ENCODE measurements around the gene EFNA5. TPM values are rescaled to one million over a fixed set of nuclear protein-coding genes. Genes with fewer than 3 reads are reported as not detected.
A peak's percentile ranks its signal among the peaks of the same experiment; 100 is the strongest.

EFNA5 gene
- total and polyA plus RNA-seq, 2 experiments from 2014 or later, result 7.5 to 10.1 TPM

DNA sequence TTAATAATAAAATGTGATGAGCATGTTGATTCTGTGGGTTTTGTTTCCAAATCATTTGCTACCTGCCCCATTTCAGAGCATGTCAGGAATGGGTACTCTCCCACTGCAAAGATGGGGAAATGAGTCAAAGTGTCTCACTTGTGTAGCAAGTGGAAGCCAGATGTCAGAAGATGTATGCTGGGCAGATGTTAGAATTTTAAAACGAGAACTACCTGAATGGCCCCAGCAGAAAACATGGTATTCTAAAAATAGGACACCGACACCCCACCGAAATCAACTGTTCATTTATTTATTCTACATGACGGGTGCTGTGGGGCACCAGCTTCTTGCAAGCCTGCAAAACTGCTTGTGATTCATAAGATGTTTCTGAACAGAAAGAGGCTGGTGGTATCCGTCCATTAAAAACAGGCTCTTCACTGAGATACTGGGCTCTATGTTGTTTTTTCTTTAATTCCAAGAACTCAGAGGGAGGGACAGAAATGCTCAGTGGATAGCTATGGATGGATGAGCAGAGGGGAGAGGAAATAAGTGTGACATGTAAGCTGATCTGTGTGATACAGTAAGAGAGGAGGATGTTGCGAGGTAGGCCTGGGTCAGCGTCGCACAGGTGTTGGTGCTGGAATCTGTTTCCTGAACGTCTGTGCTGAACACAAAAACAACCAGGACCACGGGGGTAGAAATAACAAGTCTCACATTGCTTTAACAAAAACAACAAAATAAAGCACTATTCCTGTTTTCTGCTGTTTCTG lies 157.2 kb downstream of the EFNA5 start (continued):
- TF ChIP-seq EZH2phosphoT487 (IDR thresholded peaks at IDR 0.05; ENCODE audit: unreplicated experiment) (no peak), JUNB (IDR thresholded peaks at IDR 0.05; ENCODE audit: unreplicated experiment) (no peak), NANOG (IDR thresholded peaks at IDR 0.05; ENCODE audit: borderline replicate concordance) (no peak), EZH2 (IDR thresholded peaks at IDR 0.05; ENCODE audit: low read depth, unreplicated experiment) (no peak), ETS1 (IDR thresholded peaks at IDR 0.05) (no peak), CTCF (conservative IDR thresholded peaks at IDR 0.05; ENCODE audit: low read depth in 2 of 2) (no peak), CREB1 (CRISPR knock-in tag; IDR thresholded peaks at IDR 0.05; ENCODE audit: low read depth) (no peak)
- TF ChIP-seq, protein P1, sequence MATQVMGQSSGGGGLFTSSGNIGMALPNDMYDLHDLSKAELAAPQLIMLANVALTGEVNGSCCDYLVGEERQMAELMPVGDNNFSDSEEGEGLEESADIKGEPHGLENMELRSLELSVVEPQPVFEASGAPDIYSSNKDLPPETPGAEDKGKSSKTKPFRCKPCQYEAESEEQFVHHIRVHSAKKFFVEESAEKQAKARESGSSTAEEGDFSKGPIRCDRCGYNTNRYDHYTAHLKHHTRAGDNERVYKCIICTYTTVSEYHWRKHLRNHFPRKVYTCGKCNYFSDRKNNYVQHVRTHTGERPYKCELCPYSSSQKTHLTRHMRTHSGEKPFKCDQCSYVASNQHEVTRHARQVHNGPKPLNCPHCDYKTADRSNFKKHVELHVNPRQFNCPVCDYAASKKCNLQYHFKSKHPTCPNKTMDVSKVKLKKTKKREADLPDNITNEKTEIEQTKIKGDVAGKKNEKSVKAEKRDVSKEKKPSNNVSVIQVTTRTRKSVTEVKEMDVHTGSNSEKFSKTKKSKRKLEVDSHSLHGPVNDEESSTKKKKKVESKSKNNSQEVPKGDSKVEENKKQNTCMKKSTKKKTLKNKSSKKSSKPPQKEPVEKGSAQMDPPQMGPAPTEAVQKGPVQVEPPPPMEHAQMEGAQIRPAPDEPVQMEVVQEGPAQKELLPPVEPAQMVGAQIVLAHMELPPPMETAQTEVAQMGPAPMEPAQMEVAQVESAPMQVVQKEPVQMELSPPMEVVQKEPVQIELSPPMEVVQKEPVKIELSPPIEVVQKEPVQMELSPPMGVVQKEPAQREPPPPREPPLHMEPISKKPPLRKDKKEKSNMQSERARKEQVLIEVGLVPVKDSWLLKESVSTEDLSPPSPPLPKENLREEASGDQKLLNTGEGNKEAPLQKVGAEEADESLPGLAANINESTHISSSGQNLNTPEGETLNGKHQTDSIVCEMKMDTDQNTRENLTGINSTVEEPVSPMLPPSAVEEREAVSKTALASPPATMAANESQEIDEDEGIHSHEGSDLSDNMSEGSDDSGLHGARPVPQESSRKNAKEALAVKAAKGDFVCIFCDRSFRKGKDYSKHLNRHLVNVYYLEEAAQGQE (IDR thresholded peaks at IDR 0.05; ENCODE audit: unreplicated experiment), result no peak

- H3K9me2 ChIP-seq (ENCODE audit: insufficient read depth), result no peaks in the 10 kb centered on the region
- Mint-ChIP-seq H3K9me3 (no peaks in the 10 kb centered on the region), H3K4me3 (peak overlapping the region; percentile 33; the same call in 2 of the 3 replicates), H3K4me1 (peaks cover 50% of the 10 kb centered on the region), H3K36me3 (ENCODE audit: low read depth) (no peaks in the 10 kb centered on the region), H3K27ac (peak overlapping the region; percentile 87), H3K27me3 (ENCODE audit: insufficient read depth, low read depth, poor library complexity) (peaks cover 7% of the 10 kb centered on the region)
- H3K79me2 ChIP-seq (replicated peaks; ENCODE audit: insufficient read depth), result peaks cover 11% of the 10 kb centered on the region; the same call in 1 of the 2 replicates
- peak overlapping the region; percentile 14; the same call in 1 of the 2 replicates for H3K4me2 ChIP-seq
- no peaks in the 10 kb centered on the region for H3K36me3 ChIP-seq (ENCODE audit: insufficient read depth)
- H2AFZ ChIP-seq, result no peak overlapping the region
- no peaks in the 10 kb centered on the region for H3F3A ChIP-seq (replicated peaks; ENCODE audit: low read depth)
- ATAC-seq (peak; percentile 99), DNase-seq (ENCODE audit: low spot score) (peak; percentile 82)
- H3K27me3 ChIP-seq (ENCODE audit: insufficient read depth), result no peaks in the 10 kb centered on the region
- H3K27ac ChIP-seq (ENCODE audit: low read depth), result peak overlapping the region; percentile 12; the same call in 1 of the 2 replicates
- H3K4me1 ChIP-seq (ENCODE audit: insufficient read depth), result peaks cover 34% of the 10 kb centered on the region
- H4K20me1 ChIP-seq (replicated peaks; ENCODE audit: insufficient read depth), result no peaks in the 10 kb centered on the region
- no peak overlapping the region for H3K4me3 ChIP-seq
- no peak for TF ChIP-seq EZH2phosphoT487 (IDR thresholded peaks at IDR 0.05; ENCODE audit: unreplicated experiment)
- no peak for TF ChIP-seq EZH2 (IDR thresholded peaks at IDR 0.05; ENCODE audit: low read depth, unreplicated experiment)
- TF ChIP-seq STAT1 (IDR thresholded peaks at IDR 0.05; ENCODE audit: unreplicated experiment), result no peak
- TF ChIP-seq ZNF114 (CRISPR knock-in tag; IDR thresholded peaks at IDR 0.05), result no peak
- TF ChIP-seq CTCF (conservative IDR thresholded peaks at IDR 0.05; ENCODE audit: low read depth in 2 of 2), result no peak
- TF ChIP-seq, protein P1 (IDR thresholded peaks at IDR 0.05; ENCODE audit: unreplicated experiment), result no peak
- no peak for TF ChIP-seq POLR2AphosphoS5 (IDR thresholded peaks at IDR 0.05; ENCODE audit: low read depth)
- no peak for TF ChIP-seq CREB1 (CRISPR knock-in tag; IDR thresholded peaks at IDR 0.05; ENCODE audit: low read depth)
- no peak for TF ChIP-seq ETS1 (IDR thresholded peaks at IDR 0.05)
- TF ChIP-seq ZNF331 (CRISPR knock-in tag; IDR thresholded peaks at IDR 0.05; ENCODE audit: low read depth), result no peak
Observed at GRCh38 chr5:107512029-107512428, 158.7 kb downstream of the EFNA5 start.
